ENCODE data around the gene MRPL12. TPM values are rescaled to one million over a fixed set of nuclear protein-coding genes. Genes with fewer than 3 reads are reported as not detected.

The MRPL12 gene
- total and polyA plus RNA-seq, 9 of the 15 experiments (the other 6 are each of a cell fraction or from before 2014, with no cell fraction given), result 0.94 to 338 (median 100) TPM

DNA sequence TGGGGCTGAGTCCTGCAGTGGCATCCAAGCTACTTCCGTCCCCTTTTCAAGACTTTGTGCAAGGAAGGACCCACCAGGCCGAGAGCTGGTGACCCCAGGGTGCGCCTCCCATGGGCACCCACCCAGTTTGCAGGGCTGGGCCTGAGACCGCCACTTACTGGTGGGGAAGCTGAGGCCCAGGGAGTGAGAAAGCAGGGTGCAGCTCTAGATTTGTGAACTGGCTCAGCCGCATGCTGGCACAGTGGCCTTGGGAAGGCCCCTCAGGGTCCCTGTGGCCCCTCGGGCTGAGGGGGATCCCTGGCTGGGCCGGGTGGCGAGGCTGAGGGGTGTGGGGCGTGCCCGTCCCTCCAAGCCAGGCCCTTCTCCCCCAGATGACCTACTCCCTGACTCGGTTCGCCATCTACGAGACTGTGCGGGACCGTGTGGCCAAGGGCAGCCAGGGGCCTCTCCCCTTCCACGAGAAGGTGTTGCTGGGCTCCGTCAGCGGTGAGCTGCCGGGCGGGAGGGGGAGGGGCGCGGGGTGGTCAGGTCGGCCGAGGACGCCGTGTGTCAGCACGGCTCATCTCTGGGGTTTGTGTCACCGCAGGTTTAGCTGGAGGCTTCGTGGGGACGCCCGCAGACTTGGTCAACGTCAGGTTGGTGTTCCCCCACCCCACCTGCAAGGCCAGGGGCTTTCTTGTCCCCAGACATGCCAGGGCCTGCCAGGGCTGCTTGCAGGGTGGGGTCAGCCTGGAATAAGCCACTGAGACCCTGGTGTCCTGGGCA is 12.1 kb downstream of the MRPL12 start:
- intact Hi-C loops (cut with micrococcal nuclease), result no loop called here
- no peak for FAIRE-seq
- CTCF ChIA-PET (ENCODE audit: low intra/inter-chr PET ratio), result no interaction called here
- no peaks in the 10 kb centered on the region for H3K9me1 ChIP-seq (ENCODE audit: control insufficient read depth, insufficient read depth, low read length)
- peaks cover 12% of the 10 kb centered on the region for H4K20me1 ChIP-seq (replicated peaks; ENCODE audit: control insufficient read depth, insufficient read depth, low read length)
- H3K36me3 ChIP-seq (ENCODE audit: control insufficient read depth, insufficient read depth, low read length), result peaks cover 59% of the 10 kb centered on the region; the same call in 1 of the 3 replicates
- no peak for DNase-seq (ENCODE audit: extremely low read depth in 1 of 4, low spot score in 3 of 4)
- in situ Hi-C loops (cut with MboI), result no loop called here
- no peak overlapping the region for H3K4me2 ChIP-seq (ENCODE audit: insufficient read depth, low read length)
- H3K27ac ChIP-seq (ENCODE audit: extremely low read depth, low read depth, low read length), result no peak overlapping the region
- BruUV-seq (replicated peaks), result no TSS peak
- no peaks in the 10 kb centered on the region for H3K9me3 ChIP-seq (replicated peaks; ENCODE audit: control insufficient read depth, insufficient read depth, low read depth, low read length)
- H2AFZ ChIP-seq (ENCODE audit: low read depth, low read length), result no peak overlapping the region
- H3K79me2 ChIP-seq (ENCODE audit: control insufficient read depth, insufficient read depth, low read length), result peaks cover 35% of the 10 kb centered on the region
- H3K9ac ChIP-seq (ENCODE audit: insufficient read depth in 1 of 2, low read depth in 2 of 2, low read length in 2 of 2), result peak overlapping the region in 1 of 2 experiments; percentile 95; a peak in 2 of 4 replicates
- TF ChIP-seq HNRNPL (IDR thresholded peaks at IDR 0.05; ENCODE audit: low read depth, low read length) (peak; percentile 14; the same call in 1 of the 2 replicates), MAX (CRISPR knock-in tag; IDR thresholded peaks at IDR 0.05) (peak; percentile 20; the same call in 1 of the 2 replicates), STAT5A (IDR thresholded peaks at IDR 0.05; ENCODE audit: borderline replicate concordance, low read length) (no peak), SRSF1 (IDR thresholded peaks at IDR 0.05; ENCODE audit: low read depth, low read length) (no peak), POLR2G (IDR thresholded peaks at IDR 0.05; ENCODE audit: low read depth, low read length) (peak; percentile 18)
- no peak for ATAC-seq
- H3K27me3 ChIP-seq (ENCODE audit: control insufficient read depth in 2 of 2, insufficient read depth in 2 of 2, low read length in 2 of 2), result no peaks in the 10 kb centered on the region
- WGBS (ENCODE audit: insufficient coverage, low coverage, missing lambda C conversion rate), result 97% methylated on average over 11 of the region's 32 CpGs
- peaks cover 23 to 87% of the 10 kb centered on the region in 2 experiments for H3K4me1 ChIP-seq (replicated peaks in 1 of 2; ENCODE audit: control insufficient read depth in 2 of 2, insufficient read depth in 2 of 2, low read length in 2 of 2)
- no peak overlapping the region for H3K4me3 ChIP-seq
- POLR2A ChIA-PET, result interaction anchor here (0.6 to 5.2 kb wide), 7 partner anchors 8 to 813 kb away, joined by 3 to 59 read pairs (median 5); partner anchors contain the start of genes MRPL12 and P4HB
